Retina (tissue), 1 donor: ENCODE results near the gene SDR42E1.

Source experiments
- DNase-seq: peaks from one replicate; pipeline ENCODE4 v3.0.0-alpha.2; 2016

SDR42E1 gene, protein sequence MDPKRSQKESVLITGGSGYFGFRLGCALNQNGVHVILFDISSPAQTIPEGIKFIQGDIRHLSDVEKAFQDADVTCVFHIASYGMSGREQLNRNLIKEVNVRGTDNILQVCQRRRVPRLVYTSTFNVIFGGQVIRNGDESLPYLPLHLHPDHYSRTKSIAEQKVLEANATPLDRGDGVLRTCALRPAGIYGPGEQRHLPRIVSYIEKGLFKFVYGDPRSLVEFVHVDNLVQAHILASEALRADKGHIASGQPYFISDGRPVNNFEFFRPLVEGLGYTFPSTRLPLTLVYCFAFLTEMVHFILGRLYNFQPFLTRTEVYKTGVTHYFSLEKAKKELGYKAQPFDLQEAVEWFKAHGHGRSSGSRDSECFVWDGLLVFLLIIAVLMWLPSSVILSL

DNA sequence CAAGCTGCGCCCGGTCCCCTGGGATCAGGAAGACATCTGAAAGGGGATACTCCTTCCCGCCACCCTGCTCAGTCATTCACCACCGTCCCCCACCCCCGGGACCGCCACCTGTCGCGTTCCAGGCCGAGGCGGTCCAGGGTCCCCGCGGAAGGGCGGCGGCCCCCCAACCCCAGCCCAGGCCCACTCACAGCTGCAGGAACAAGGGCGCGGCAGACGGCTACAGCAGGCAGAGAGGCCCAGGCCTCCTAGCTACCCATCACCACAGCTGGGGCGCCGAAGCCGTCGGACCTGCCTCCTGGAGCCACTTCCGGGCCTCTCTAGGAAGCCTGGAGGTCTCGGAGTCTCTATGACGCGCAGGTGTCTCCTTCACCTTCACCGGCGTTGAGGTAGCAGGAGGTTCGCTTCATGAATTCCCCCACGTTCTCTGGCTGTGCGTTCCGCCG, at the start of gene SDR42E1:
Gene SDR42E1, minus strand, starts transcription at position 272 of the 443 bp plus-strand sequence. CDS start 10,612 bp downstream, outside the sequence.
- no peak for DNase-seq

DNA sequence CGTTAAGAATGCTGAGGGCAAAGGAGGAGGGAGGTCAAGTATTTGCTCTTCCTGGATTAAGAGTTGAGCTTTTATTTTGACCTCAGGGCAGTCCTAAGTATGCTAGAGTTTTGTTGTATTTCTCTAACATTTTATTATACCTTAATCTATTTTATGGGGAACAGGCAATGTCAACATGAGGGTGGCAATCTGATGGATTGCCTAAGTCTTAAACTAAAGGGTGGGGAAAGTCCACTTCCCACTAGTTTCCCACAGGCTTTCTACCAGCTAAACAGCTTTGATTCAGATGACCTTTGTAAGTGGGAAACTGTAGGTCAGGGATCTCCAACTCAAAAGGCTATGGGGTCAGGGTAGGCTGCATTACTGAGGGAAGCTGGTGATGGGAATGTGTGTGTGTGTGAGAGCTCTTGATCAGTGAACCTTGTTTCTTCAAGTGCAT, 48.7 kb upstream of the SDR42E1 start:
- no peak for DNase-seq

DNA sequence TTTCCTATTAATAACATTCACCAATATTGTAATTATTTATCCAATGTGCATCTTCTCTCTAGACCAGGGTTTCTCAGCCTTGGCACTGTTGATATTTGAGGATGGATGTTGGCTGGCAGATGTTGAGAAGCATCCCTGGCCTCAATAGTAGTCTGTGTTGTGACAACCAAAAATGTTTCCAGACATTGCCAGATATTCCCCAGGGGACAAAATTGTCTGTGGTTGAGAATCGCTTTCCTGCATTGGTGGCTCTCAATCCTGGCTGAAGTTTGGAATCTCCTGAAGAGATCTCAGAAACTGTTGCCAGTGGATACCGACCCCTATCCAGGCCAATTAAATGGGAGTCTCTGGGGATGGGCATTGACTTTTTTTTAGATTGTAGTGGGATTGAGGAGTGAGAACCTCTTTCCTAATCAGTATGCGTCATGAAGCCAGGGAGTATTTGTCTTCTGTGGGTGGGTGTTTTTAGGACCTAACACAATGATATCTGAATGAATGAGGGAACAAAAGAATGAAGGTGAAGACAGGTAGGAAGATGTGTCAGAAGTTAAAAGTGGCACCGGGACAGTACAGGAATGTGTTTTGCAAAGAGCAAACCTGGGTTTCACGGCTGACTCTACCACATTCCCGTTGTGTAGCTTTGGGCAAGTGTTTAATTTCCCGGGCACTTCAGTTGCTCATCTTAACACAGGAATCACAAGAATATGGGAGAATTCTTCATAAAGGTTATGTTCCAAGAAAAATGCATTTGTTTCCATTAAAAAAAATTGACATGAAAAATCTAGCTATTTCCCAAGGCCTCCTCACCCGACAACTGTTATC, 48.1 kb upstream of the SDR42E1 start:
- no peak for DNase-seq

DNA sequence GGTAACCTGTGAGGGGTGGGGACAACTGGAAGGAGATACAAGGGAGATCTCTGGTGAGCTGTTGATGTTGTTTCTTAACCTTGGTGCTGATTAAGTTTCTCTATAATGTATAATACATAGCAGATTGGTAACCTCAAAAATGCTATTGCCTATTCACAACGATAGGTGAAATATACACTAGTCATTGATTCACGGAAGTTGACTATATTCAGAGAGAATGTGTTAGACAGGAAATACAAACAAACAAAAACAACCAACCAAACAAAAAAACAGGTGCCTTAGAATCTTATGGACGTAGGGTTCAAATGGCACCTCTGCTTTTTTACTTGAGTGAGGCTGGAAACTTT, 45.3 kb upstream of the SDR42E1 start:
- no peak for DNase-seq

DNA sequence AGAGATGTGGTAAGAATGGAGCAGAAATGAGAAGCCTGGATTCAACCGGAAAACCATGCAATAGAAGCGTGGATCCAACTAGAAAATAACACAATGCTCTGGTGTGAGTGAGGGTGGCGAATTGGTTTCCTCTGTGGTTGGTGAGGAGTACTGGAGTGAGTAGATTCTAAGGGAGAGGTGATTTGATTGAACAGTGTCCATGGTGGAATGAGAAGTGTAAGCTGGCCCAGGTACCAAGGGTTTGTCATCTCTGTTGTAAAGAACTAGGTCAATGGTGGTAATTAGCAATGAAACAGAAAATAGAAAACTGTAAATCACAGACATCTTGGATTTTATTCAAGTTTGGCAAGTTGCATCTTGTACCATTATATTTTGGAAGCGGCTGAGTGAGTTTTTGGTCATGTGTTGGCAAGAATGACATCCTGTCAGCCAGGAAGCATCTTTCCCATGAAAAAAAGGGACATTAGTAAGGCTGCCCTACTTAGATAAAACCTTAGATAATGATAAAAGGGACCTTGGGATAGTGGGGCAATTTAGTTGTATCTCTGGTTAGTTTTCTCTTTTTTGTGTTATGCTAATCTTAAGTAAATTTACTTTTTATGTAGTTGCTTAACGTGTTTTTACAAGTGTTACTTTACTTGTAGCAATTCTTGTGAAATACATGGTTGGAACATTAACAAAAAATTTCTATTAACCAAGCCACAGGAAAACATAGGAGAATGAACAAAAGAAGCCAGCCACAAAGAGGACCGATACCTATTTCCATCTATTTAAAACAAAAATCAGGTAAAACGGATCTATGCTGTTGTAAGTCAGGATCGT, 44.7 kb upstream of the SDR42E1 start:
- no peak for DNase-seq

DNA sequence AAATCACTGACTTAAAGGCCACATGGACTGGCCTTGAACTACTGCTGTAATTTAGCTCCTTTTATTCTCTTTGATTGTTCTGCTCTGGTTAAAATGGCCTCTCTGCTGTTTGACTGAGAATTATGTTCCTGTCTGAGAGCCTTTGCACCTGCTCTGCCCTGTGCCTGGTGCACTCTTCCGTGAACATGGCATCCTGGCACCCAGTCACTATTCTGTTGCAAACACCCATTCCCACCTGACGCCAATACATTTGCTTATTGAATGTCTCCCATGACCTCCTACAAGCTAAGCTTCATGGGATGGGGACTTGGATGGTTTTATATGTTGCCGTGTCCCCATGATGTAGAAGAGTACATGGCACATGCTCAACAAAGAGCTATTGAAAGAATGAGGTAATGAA, 43.8 kb upstream of the SDR42E1 start:
- DNase-seq: no peak

DNA sequence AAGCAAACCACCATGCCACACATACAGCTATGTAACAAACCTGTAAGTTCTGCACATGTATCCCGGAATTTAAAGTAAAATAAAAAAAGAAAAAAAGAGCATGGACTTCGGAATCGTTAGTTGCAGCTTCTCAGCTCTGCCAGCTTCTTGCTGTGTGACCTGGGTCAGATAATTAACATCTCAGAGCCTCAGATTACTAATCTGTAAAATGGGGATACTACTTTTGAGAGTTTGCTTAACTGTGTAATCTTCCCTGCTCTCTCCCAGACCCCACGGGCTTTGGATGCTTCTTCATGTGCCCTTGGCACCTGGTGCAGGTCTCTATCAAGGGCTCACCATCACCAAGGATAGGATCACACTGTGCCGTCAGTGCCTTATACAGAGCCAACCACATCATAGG, 40.4 kb upstream of the SDR42E1 start:
- DNase-seq: no peak

DNA sequence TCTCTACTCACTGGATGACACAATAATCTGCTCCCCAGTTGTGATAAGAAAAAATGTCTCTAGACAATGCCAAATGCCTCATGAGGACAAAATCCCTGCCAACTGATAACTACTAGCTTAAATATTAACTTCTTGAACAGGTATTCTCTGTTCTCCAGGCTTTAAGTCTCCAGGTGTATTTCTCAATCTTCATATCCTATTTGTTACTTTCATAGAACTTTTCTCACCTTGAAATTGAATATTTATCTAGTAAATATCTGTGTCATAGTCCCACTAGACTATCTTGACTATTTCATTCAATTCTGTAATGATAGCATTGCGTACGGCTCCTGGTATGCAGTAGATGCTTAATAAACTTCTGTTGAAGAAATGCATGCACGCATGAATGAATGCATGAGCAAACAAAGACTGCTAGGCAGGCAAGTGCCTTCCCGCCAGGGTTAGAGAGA, 39.7 kb upstream of the SDR42E1 start:
- DNase-seq: no peak

DNA sequence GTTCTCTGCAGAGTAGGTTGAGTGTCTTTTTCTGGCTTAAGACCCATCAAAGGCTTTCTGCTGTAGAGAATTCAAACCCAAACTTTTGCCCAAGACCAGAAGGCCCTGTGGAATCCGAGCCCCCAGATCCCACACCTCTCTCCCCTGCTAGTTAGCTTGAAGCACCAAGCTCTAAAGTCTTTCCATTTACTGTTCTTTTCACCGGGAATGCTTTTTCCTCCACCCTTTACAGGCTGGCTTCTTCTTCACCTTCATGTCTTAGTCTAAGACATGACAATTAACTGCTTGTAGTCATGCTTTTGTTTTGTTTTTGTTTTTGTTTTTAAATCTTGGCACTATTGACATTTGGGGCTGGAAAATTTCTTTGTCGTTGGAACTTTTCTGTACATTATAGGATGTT, 39.2 kb upstream of the SDR42E1 start:
- DNase-seq: no peak

DNA sequence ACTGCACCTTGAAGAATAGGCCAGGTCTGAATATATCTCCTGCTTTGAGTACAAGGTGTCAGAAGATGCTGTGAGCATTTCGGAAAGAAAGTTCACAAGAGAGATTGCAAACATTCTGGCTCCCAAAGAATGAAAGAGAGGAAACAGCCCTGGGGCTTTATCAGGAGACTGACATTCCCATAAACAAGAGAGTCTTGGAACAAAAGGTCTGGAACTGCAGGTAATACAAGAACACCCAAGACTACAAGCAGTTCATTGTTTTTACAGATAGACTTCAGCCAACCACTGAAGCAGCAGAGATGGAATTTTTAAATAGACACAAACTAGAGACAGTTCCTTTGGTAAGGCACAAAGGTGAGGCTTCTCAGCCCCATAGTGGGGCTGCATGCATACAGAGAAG, 38.2 kb upstream of the SDR42E1 start:
- DNase-seq: no peak

DNA sequence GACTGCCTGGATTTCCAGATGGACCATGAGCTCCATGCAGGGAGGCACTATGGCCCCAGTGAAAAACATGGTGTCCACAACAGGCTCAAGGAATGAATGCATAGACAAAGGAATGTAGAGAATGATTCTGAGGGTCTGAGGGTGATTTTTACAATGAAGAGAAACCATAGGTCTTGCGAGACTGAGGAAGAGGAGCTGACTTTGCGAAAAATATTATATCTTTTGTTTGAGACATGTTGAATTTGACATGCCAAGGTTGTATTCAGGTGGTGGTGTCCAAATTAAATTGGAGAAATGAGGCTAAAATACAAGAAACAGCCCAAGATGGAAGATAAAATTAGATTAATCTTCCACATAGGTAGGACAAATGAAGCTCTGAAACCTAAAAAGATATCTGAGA, 36.5 kb upstream of the SDR42E1 start:
- DNase-seq: no peak

DNA sequence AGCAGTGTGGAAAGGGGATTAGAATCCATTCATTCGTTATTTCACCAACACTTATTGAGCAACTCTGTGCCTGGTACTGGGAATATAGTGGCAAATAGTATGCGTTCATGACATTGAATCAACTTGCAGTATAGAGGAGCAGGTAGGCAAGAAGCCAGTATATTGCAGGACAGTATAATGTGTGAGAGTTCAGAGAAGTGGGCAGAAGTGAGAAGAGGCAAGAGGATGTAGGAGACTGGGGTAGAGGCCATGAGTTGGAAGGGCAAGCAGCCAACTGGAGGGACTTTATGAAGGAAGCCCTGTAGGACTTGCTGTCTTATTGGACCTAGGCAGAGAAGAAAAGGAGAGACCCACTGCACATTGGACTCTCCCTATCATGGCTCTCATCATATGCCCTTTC, 36.1 kb upstream of the SDR42E1 start:
- DNase-seq: no peak

DNA sequence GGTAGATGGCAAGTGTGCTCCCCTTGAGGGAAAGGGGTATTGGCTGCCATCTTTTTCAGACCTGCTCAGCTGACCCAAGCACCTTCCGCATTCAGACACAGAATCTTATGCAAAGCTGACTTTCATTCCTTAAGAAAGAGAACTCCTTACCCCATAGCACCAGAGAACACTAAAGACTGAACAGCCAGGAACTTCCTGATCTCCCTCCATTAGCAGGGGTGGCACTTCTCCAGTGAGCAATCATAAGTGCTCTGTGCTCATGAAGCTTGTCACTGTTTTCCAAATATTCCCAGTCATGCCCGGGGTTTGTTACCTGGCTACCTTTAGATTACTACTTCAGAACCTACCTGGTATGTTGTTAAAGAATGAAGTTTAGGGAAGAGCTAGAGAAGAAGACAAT, 35.7 kb upstream of the SDR42E1 start:
- no peak for DNase-seq

DNA sequence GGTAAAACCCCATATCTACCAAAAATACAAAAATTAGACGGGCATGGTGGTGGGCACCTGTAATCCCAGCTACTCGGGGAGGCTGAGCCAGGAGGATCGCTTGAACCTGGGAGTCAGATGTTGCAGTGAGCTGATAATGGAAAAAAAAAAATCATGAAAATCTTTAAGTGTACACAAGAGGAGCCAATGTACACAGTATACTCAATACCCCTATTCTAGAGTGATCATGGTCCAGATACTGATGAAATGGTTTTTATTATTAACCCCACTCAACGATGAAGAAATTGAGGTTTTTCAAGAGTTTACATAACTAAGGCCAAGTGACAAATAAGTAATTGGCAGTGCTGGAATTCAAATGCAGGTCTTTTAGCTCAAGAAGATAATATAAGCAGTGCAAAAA, 35.3 kb upstream of the SDR42E1 start:
- DNase-seq: no peak

DNA sequence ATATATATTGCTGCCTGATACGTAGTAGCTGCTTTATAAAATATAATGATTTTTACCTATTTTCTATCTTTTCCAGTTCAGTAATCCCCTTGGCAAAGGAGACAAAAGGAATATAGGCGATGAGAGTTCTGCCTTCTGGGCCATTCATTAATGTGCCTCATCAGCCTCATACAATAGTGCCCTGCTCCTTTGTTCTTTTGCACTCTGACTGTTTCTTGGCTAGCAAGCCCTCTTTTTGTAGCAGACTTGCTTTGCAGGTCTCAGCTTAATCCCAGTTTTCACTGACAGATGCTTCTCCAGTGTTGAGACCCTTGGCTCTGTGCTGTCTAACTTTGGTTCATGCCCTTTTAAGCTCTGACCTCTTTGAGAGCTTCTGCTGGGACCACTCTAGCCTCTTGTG, 34.2 kb upstream of the SDR42E1 start:
- DNase-seq: peak; percentile 64

DNA sequence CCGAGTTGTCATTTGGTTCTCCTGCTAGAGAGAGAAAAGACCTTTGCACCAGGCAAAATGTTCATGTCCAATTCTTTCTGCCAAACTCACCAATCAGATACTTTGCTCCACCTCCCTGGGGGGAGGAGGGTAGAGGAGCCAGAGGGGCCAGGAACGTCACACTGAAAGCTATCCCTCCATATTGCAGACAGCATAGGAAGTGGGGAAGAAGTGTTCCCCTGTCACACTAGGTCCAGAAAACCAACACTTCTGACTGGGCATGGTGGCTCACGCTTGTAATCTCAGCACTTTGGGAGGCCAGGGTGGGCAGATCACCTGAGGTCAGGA, 33.3 kb upstream of the SDR42E1 start:
- no peak for DNase-seq

DNA sequence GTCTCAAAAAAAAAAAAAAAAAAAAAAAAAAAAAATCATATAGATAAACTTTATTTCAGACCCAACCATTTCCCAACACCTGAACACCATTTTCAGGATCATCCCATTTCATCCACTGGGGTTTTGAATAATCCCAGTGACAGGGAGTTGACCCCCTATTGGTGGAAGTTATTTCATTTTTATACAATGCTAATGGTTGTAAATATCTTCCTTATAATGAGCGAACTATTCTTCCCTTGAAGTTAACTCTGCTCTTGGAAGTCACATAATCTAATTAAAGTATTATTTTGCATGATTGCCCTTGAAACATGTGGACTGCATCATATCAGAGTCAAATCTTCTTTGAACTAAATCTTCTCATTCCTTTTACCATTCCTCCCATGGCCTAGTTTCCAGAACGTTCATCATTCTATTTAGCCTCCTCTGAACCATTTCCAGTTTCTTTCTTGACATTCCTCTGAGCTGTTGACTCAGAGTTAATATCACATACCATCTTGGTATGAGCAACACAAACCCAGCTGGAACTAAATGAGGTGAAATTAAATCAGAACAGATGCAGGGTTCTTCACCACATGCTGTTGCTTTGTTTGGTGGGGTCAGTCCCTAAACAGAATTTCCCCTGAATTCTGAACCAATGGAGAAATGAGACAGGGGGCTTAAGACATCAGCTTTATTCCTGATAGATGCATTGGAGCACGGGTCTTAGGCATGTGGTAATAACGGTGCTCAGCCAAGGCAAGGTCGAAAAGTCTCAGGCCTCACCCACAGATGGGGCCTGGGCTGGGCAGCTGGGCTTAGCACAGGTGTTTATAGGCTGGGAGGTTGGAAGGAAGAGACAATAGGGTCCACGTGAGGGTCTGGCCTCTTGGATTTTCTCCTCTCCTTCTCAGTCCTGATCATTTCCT, 32.7 kb upstream of the SDR42E1 start:
- peak; percentile 76 for DNase-seq

DNA sequence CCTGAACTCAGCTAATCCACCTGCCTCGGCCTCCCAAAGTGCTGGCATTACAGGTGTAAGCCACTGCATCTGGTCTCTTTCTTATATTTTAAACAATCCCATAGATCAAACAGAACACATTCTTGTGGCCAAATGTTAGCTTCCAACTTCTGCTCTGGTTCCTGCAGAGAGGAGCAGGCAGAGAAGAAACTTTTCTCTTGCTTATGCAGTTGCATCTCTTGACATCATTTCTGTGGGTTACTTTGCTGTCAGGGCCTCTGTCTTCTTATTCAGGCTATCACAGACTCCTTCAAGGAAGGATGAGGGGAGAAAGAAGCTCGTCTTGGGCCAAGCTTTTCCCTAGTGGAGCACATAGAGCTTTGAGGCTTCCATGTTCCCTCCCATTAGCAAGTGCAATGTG, 31.6 kb upstream of the SDR42E1 start:
- no peak for DNase-seq

DNA sequence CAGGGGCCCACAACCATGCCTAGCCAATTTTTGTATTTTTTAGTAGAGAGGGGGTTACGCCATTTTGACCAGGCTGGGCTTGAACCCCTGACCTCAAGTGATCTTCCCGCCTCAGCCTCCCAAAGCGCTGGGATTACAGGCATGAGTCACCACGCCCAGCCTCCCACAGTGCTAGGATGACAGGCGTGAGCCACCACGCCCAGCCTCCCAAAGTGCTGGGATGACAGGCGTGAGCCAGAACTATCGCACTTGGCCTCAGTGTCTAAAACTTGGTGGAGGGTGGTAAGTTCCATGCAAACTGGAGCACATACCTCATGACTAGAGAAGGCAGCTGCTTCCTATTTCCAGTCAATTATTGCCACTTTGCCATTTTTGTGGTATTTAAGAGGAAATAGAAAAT, 30.9 kb upstream of the SDR42E1 start:
- DNase-seq: no peak

DNA sequence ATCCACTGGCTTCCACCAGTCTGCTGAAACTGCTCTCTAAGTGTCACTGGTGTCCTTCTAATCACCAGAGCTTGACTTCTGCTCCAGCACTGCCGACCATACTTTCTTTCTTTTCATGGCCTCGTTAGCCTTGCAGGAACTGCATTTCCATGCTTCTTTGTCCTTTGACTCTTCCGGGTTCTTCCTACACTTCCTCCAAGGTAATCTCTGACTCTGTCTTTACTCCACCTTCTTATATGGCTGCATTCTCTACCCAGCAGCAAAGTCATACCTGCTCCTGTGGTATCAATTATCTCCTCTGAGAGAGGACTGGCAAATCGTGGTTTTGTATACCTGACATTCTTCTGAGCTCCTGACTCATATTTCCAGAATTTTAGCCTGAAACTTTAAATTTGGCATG, 30.3 kb upstream of the SDR42E1 start:
- DNase-seq: no peak

DNA sequence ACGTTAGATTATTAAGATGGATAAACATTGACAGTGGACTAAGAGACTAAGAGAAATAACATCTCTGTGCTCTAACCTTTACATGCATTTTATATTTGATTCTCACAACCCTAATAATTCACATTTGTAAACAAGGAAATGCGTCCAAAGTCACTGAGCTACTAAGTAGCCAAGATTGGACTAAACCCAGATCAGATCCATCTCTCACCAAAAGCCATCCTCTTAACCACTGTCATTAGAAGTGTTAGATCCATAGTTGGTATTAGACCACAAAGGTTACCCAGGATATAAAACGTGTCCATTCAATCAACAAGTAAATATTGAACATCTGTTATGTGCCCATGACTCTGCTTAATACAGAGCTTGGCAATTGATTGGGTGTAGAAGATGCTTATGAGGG, 29.0 kb upstream of the SDR42E1 start:
- DNase-seq: no peak

DNA sequence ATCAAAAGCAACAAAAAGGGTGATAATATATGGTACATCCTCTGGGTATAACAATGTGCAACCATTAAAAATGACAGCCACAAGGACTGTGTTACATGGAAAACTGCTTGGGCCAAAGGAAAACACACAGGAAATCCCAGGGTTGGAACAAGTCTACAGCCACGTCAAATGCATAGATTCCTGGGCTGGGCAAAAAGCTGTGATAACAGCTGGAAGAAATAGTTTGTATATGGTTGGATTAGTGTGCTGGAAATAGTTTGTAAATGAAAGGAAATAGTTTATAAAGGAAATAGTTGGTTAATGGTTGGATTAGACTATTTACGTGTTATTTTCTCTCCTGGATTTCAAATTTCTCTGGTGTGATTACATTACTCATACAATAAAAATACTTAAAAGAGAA, 26.4 kb upstream of the SDR42E1 start:
- DNase-seq: no peak
